ENCODE results near the gene CLCA4.

DNA sequence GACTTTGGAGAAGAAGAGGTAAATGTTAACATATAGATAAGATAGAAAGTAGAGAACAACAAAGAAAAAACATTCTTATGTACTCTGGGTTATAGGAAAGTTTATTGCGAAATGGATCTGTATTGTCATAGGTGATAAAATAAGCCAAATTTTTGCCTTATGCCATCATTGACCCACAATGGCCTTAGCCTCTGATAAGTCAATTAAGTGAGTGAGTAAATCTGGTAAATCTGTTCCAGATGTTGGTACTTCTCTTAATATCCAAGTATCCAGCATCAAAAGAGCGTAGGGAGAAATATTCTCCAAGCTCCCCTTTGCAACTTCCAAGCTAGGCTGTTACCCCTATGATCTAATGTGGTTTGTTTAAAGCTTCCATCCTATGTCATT is 38.3 kb upstream of the CLCA4 start:
- TF ChIP-seq, protein P1, sequence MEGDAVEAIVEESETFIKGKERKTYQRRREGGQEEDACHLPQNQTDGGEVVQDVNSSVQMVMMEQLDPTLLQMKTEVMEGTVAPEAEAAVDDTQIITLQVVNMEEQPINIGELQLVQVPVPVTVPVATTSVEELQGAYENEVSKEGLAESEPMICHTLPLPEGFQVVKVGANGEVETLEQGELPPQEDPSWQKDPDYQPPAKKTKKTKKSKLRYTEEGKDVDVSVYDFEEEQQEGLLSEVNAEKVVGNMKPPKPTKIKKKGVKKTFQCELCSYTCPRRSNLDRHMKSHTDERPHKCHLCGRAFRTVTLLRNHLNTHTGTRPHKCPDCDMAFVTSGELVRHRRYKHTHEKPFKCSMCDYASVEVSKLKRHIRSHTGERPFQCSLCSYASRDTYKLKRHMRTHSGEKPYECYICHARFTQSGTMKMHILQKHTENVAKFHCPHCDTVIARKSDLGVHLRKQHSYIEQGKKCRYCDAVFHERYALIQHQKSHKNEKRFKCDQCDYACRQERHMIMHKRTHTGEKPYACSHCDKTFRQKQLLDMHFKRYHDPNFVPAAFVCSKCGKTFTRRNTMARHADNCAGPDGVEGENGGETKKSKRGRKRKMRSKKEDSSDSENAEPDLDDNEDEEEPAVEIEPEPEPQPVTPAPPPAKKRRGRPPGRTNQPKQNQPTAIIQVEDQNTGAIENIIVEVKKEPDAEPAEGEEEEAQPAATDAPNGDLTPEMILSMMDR (IDR thresholded peaks at IDR 0.05) = no peak
- TF ChIP-seq ESRRA (CRISPR knock-in tag; IDR thresholded peaks at IDR 0.05; ENCODE audit: borderline replicate concordance) (no peak), ZNF232 (CRISPR knock-in tag; IDR thresholded peaks at IDR 0.05) (no peak), ZNF219 (CRISPR knock-in tag; IDR thresholded peaks at IDR 0.05; ENCODE audit: borderline replicate concordance) (no peak), EMX1 (CRISPR knock-in tag; IDR thresholded peaks at IDR 0.05) (no peak), CREB1 (CRISPR knock-in tag; IDR thresholded peaks at IDR 0.05) (no peak), TEAD1 (CRISPR knock-in tag; IDR thresholded peaks at IDR 0.05) (no peak), TP53 (CRISPR knock-in tag; IDR thresholded peaks at IDR 0.05) (no peak), NR2C2 (CRISPR knock-in tag; IDR thresholded peaks at IDR 0.05) (no peak)
- TF ChIP-seq, protein P2, sequence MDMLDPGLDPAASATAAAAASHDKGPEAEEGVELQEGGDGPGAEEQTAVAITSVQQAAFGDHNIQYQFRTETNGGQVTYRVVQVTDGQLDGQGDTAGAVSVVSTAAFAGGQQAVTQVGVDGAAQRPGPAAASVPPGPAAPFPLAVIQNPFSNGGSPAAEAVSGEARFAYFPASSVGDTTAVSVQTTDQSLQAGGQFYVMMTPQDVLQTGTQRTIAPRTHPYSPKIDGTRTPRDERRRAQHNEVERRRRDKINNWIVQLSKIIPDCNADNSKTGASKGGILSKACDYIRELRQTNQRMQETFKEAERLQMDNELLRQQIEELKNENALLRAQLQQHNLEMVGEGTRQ (CRISPR knock-in tag; IDR thresholded peaks at IDR 0.05) = no peak
- TF ChIP-seq, protein P3, sequence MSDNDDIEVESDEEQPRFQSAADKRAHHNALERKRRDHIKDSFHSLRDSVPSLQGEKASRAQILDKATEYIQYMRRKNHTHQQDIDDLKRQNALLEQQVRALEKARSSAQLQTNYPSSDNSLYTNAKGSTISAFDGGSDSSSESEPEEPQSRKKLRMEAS (CRISPR knock-in tag; IDR thresholded peaks at IDR 0.05) = no peak
- TF ChIP-seq, protein P4, sequence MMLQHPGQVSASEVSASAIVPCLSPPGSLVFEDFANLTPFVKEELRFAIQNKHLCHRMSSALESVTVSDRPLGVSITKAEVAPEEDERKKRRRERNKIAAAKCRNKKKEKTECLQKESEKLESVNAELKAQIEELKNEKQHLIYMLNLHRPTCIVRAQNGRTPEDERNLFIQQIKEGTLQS (CRISPR knock-in tag; conservative IDR thresholded peaks at IDR 0.05) = no peak
- TF ChIP-seq, protein P5, sequence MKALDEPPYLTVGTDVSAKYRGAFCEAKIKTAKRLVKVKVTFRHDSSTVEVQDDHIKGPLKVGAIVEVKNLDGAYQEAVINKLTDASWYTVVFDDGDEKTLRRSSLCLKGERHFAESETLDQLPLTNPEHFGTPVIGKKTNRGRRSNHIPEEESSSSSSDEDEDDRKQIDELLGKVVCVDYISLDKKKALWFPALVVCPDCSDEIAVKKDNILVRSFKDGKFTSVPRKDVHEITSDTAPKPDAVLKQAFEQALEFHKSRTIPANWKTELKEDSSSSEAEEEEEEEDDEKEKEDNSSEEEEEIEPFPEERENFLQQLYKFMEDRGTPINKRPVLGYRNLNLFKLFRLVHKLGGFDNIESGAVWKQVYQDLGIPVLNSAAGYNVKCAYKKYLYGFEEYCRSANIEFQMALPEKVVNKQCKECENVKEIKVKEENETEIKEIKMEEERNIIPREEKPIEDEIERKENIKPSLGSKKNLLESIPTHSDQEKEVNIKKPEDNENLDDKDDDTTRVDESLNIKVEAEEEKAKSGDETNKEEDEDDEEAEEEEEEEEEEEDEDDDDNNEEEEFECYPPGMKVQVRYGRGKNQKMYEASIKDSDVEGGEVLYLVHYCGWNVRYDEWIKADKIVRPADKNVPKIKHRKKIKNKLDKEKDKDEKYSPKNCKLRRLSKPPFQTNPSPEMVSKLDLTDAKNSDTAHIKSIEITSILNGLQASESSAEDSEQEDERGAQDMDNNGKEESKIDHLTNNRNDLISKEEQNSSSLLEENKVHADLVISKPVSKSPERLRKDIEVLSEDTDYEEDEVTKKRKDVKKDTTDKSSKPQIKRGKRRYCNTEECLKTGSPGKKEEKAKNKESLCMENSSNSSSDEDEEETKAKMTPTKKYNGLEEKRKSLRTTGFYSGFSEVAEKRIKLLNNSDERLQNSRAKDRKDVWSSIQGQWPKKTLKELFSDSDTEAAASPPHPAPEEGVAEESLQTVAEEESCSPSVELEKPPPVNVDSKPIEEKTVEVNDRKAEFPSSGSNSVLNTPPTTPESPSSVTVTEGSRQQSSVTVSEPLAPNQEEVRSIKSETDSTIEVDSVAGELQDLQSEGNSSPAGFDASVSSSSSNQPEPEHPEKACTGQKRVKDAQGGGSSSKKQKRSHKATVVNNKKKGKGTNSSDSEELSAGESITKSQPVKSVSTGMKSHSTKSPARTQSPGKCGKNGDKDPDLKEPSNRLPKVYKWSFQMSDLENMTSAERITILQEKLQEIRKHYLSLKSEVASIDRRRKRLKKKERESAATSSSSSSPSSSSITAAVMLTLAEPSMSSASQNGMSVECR (CRISPR knock-in tag; IDR thresholded peaks at IDR 0.05; ENCODE audit: borderline replicate concordance) = no peak

All from WTC11 (cell line).